IPS-20b (cell line): ENCODE data around the gene OR2V2.

Experiments used
- H3K27ac ChIP-seq: one replicate; pipeline ENCODE4 v1.5.1; 2013; ENCODE audit warnings: low read length
- H3K27me3 ChIP-seq: 2 replicates; pipeline ENCODE4 v1.6.1; 2013; ENCODE audit warnings: mild to moderate bottlenecking, low read length, inconsistent platforms; ENCODE audit not compliant: insufficient read depth
- H3K36me3 ChIP-seq: 2 replicates; pipeline ENCODE4 v1.6.1; 2013; ENCODE audit warnings: low read depth, mild to moderate bottlenecking, inconsistent platforms, low read length, moderate library complexity; ENCODE audit not compliant: insufficient read depth
- H3K4me1 ChIP-seq: 2 replicates; pipeline ENCODE4 v1.6.1; 2013; ENCODE audit warnings: mild to moderate bottlenecking, control low read depth, inconsistent platforms, low read length, moderate library complexity; ENCODE audit not compliant: insufficient read depth
- H3K4me3 ChIP-seq: 2 replicates; pipeline ENCODE4 v1.5.1; 2013; ENCODE audit warnings: mild to moderate bottlenecking, low read length, inconsistent platforms
- H3K9ac ChIP-seq: 2 replicates; pipeline ENCODE4 v1.6.1; 2013; ENCODE audit warnings: low read depth, mild to moderate bottlenecking, inconsistent platforms, low read length, moderate library complexity
- H3K9me3 ChIP-seq: 2 replicates; pipeline ENCODE4 v1.6.1; 2013; ENCODE audit warnings: mild to moderate bottlenecking, low read depth, low read length, inconsistent platforms; ENCODE audit not compliant: insufficient read depth

Gene OR2V2

GRCh38 chr5:181189962-181190710 is 42.8 kb downstream of the OR2V2 start:
- H3K27ac ChIP-seq = no peak overlapping the region
- H3K4me1 ChIP-seq = no peaks in the 10 kb centered on the region
- no peaks in the 10 kb centered on the region for H3K9me3 ChIP-seq
- peak overlapping the region; percentile 97 for H3K4me3 ChIP-seq
- H3K9ac ChIP-seq = no peak overlapping the region
- H3K27me3 ChIP-seq = peaks cover 41% of the 10 kb centered on the region
- H3K36me3 ChIP-seq = no peaks in the 10 kb centered on the region

- Histone ChIP-seq H3K27ac (no peak overlapping the region), H3K9ac (peak overlapping the region; percentile 56; the same call in 1 of the 2 replicates), H3K36me3 (no peaks in the 10 kb centered on the region), H3K4me3 (peak overlapping the region; percentile 97), H3K9me3 (no peaks in the 10 kb centered on the region), H3K4me1 (no peaks in the 10 kb centered on the region), H3K27me3 (peaks cover 41% of the 10 kb centered on the region)
These were observed 43.5 kb downstream of the OR2V2 start for GRCh38 chr5:181190711-181191525.

- Histone ChIP-seq H3K27ac (no peak overlapping the region), H3K4me1 (no peaks in the 10 kb centered on the region), H3K27me3 (peaks cover 41% of the 10 kb centered on the region), H3K36me3 (no peaks in the 10 kb centered on the region), H3K9ac (peak overlapping the region; percentile 65; the same call in 1 of the 2 replicates), H3K4me3 (peak overlapping the region; percentile 97), H3K9me3 (no peaks in the 10 kb centered on the region)
These were observed 44.3 kb downstream of the OR2V2 start for GRCh38 chr5:181191526-181192336.

- Histone ChIP-seq H3K4me3 (peak overlapping the region; percentile 97), H3K27me3 (peaks cover 41% of the 10 kb centered on the region), H3K36me3 (no peaks in the 10 kb centered on the region), H3K27ac (no peak overlapping the region), H3K4me1 (0 out of 2 replicates have a peak, but pooled peaks cover under 1% of the 10 kb centered on the region), H3K9ac (peak overlapping the region; percentile 65; the same call in 1 of the 2 replicates), H3K9me3 (no peaks in the 10 kb centered on the region)
These were observed 45.1 kb downstream of the OR2V2 start for GRCh38 chr5:181192337-181193046.

- H3K9ac ChIP-seq = no peak overlapping the region
- H3K27ac ChIP-seq = no peak overlapping the region
- H3K9me3 ChIP-seq = no peaks in the 10 kb centered on the region
- no peaks in the 10 kb centered on the region for H3K36me3 ChIP-seq
- no peak overlapping the region for H3K4me3 ChIP-seq
- peaks cover 49% of the 10 kb centered on the region for H3K27me3 ChIP-seq
- peaks cover 9% of the 10 kb centered on the region; the same call in 1 of the 2 replicates for H3K4me1 ChIP-seq
These were observed 46.3 kb downstream of the OR2V2 start for GRCh38 chr5:181193656-181194055.

- Histone ChIP-seq H3K4me1 (peaks cover 10% of the 10 kb centered on the region), H3K36me3 (no peaks in the 10 kb centered on the region), H3K4me3 (no peak overlapping the region), H3K9me3 (no peaks in the 10 kb centered on the region), H3K9ac (no peak overlapping the region), H3K27me3 (peaks cover 49% of the 10 kb centered on the region), H3K27ac (no peak overlapping the region)
These were observed 47.3 kb downstream of the OR2V2 start for GRCh38 chr5:181194489-181195248.

- no peak overlapping the region for H3K4me3 ChIP-seq
- H3K27ac ChIP-seq = no peak overlapping the region
- H3K27me3 ChIP-seq = peaks cover 49% of the 10 kb centered on the region
- H3K9me3 ChIP-seq = no peaks in the 10 kb centered on the region
- peaks cover 10% of the 10 kb centered on the region for H3K4me1 ChIP-seq
- no peaks in the 10 kb centered on the region for H3K36me3 ChIP-seq
- H3K9ac ChIP-seq = no peak overlapping the region
These were observed 47.9 kb downstream of the OR2V2 start for GRCh38 chr5:181195249-181195761.

- Histone ChIP-seq H3K27ac (no peak overlapping the region), H3K36me3 (no peaks in the 10 kb centered on the region), H3K27me3 (peaks cover 59% of the 10 kb centered on the region), H3K9me3 (no peaks in the 10 kb centered on the region), H3K9ac (no peak overlapping the region), H3K4me3 (no peak overlapping the region), H3K4me1 (peaks cover 10% of the 10 kb centered on the region)
These were observed 50.1 kb downstream of the OR2V2 start for GRCh38 chr5:181197326-181197951.

- peaks cover 10% of the 10 kb centered on the region for H3K4me1 ChIP-seq
- peak overlapping the region; percentile 39; the same call in 1 of the 2 replicates for H3K4me3 ChIP-seq
- H3K9ac ChIP-seq = no peak overlapping the region
- no peak overlapping the region for H3K27ac ChIP-seq
- peaks cover 59% of the 10 kb centered on the region for H3K27me3 ChIP-seq
- H3K36me3 ChIP-seq = no peaks in the 10 kb centered on the region
- H3K9me3 ChIP-seq = no peaks in the 10 kb centered on the region
These were observed 50.8 kb downstream of the OR2V2 start for GRCh38 chr5:181198106-181198685.
